Activated CD4-positive, CD25-positive, alpha-beta regulatory T cell treated with anti-CD3 and anti-CD28 coated beads, Interleukin-2, amount 50 U/mL, for 24 hours (primary cell): ENCODE results near the gene FRK.

ENCODE experiments used
- ATAC-seq, 2 donors: fragments of 150-1000 bp; cut with Tn5 transposase; one replicate each; pipeline ENCODE4 v1.10.0; 2021; ENCODE audit warnings: mild to moderate bottlenecking in 1 of 2, moderate library complexity in 1 of 2

Gene FRK

DNA sequence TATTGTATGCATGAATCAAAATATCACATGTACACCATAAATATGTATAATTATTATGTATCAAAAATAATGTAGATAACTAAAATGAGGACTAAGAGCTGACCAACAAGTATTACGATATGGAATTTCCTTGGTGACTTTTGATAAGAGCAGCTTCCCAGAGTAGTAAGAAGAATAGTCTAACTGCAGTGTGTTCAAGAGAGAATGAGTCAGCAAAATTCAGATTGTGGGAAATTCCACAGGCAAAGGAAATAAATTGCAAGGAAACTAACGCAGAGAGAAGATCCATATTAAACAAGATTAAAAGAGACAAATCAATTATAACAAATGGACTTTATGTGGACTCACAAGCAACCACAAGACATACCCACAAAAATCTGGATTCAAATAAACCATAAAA is 26.4 kb downstream of the FRK start:
- no peak for ATAC-seq

DNA sequence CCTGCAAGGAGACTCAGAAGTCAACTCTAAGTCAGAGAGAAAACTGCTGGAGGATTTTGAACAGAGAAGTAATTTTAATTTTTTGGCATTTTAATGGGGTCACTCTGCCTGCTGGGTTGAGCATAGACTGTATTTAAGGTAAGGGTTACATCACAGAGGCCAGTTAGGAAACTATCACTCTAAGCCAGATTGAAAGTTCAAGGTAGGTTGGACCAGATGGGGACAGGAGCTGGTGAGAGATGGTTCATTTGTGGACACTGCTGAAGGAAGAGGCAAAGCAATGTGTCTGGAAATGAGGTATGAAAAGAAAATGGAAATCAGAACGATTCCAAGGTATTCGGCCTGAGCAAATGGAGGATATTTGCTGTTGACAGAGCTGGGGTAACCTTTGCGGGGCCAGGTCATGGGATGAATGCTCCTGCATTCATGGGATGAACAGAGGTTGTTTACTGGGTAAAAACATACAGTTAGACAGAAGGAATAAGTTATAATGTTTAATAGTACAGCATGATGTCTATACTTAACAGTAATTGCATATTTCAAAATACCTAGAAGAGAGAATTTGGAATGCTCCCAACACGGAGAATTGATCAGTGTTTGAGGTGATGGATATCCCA is 26.9 kb downstream of the FRK start:
- ATAC-seq = no peak

DNA sequence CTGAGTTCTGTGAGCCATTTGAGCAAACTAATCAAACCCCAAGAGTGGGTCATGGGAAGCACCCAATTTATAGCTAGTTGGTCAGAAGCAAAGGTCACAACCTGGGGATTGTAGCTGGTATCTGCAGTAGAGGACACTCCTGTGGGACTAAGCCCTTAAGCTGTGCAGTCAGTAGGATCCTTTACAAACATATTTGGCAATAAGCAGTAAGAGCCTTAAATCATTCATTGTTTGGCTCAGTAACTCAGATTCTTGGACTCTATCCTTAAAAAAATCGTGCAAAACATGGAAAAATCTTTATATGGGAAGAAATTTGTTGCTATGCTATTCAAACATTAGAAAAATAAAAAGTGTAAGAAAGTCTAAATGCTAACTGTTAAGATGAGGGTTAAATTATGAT is 29.9 kb downstream of the FRK start:
- ATAC-seq = no peak

DNA sequence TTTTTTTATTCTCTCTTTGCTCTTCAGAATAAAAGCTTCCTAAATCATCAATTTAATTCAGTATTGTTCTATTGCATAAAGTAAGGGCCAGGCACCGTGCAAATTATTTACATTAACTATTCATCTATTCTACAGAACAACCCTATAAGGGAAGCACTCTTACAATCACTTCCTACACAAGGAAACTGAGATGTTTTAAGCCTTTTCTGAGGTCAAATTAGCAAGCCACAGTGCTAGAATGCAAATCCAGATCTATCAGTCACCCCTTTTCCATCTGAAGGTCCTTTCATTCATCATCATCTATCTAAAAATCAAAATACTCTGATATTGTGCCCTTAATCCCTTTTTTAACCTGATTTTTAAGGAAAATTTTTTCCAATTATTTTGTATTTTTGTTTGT is 31.2 kb downstream of the FRK start:
- ATAC-seq = no peak

DNA sequence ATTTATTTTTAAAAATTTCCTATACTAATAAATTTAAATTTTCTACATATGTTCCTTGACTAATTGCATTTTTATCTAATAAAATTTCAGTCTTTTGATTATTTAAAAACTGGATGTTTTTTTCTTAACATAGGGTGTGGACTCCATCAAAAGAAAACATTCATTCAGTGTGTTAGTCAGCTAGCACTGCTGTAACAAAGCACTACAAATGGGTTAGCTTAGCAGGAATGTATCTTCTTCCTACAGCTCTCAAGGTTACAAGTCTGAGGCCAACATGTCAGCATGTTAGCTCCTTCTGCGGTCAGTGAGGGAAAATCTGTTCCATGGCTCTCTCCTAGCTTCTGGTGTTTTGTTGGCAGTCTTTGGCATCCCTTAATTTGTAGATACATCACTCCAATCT is 32.5 kb downstream of the FRK start:
- no peak for ATAC-seq

DNA sequence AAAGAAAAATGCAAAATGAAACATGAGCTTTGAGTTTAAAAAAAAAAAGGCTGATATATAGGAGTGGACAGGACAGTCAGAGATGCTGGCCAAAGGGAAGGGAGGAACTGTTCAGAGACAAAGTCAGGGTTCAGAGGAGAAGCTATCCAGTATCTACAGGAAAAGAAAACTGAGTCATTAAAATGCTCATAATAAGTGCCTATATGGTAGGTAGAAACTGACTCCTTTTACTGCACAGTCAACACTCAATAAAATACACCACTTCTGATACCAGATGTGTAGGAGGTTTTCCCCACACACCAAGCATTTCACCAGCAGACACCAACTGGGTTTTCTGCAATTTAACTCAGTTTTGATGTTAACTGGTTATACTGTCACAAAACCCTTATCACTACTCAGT is 32.9 kb downstream of the FRK start:
- no peak for ATAC-seq

DNA sequence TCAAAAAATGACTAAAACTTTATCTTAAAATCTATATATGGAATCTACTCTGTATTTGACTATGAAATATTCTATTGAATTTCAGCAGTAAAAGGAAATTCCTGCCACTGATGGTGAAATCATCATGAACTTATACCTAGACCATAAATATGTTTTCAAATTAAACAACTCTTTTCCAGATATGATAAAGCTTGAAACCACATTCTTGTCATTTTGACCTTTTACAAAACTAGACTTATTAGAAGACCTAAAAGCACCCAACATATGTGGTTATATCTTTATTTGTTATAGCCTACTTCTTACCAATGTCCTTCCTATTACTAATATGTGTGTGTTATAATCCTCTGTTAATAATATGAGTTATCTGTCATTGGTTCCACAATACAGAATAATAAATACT is 35.3 kb downstream of the FRK start:
- no peak for ATAC-seq

DNA sequence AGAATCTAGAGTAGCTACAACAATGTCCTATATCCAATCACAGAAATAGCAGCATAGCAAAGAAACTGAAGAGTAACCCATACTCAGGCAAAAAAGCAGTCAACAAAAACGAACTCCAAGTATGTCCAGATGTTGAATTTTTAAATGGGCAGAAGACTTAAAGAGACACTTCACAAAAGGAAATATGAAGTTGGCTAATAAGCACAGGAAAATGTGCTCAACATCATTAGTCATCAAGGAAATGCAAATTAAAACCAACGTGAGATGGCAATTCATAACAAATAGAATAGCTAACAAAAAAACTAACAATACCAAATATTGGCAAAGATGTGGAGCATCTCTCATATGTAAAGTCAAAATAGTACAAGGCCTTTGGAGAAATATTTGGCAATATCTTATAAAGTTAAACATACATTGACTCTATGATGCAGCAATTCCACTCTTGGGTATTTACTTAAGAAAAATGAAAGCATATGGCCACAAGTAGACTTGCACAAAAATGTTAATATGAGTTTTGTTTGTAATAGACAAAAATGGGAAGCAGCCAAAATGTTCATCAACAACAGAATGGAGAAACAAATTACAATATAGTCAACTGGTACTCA is 37.7 kb downstream of the FRK start:
- ATAC-seq = no peak

DNA sequence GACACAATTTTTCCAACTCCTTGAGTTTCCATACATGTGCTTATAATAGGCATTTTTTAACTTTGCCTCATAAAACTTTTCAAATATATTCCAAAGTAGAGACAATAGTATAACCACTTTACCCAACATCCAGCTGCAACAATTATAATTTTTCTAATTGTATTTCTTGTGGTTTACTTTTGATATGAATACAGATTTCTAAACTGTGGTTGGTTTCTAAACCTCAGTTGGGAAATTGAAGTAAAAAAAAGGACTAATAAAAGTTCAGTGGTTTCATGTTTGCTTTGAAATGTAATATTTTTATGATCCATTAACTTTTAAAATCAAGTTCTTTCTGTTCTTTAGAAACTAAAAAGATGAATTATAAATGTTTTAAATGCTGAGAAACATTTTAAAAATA is 40.0 kb downstream of the FRK start:
- no peak for ATAC-seq

DNA sequence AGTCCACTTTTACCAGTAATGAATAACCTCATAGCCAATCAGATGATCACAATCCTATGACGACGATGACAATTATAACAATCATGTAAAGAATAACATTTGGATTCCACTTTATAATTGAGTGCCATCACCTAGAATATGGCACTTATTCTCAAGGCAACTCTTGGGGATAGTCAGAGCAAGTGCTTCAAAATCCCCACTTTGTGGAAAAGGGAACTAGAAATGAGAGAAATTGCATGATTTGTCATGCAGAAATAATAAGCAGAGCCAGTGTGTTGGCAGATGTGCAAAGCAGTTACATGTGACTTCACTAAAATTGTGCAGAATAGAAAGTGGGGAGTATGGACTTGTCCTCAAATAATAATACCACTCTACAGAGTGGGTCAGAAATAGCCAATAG is 41.3 kb downstream of the FRK start:
- peak; percentile 17 to 36 for ATAC-seq

DNA sequence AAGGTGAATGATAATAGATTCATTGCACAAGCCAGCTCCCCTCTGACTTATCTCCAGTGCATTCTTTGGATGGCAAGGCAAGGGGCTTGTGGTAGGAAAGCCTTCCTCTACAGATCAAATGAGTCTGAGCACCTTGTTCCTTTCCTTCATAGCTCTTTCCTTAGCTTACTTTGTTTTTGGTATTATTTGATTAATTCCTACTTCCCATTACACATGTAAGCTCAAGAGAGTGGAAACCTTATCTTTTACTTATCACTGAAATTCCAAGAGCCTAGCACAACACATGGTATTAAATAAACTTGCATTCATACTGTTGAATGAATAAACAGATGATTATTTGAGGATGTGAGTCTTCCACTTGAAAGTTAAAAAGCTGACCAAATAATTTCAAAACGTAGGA is 41.7 kb downstream of the FRK start:
- no peak for ATAC-seq

DNA sequence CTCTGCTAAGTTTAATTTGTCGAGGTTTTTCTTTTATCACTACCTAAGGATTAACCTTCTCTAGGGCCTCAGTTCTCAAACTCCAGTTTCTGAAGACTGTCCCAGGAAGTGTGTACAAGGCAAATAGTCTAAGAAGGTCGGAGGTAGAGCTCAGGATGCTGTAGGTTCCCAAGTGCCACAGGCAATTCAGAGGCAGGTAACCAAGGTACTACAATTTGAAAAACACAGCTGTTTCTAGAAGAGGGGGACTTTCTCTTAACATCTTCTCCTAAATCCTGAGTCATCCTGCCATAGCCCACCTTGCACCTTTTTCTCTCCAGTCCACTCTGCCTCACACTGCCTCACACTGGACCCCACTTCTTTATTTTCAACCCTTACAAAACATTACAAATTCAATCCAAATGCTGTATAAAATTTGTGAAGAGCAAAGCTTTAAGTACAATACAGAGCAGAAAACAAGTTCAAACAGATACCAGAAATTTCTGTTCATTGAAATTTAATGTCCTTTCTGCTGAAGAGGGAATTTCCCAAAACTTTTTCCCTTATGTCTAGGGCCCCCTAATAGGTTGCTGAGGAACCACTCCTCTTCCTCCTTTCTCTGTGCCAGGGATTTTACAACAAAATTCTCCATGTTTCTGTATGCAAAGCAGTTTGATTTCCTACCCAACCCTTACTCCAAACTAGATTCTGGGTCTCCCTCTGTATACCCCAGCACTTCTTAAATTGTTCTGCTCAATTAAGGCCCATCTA is 43.0 kb downstream of the FRK start:
- no peak for ATAC-seq

DNA sequence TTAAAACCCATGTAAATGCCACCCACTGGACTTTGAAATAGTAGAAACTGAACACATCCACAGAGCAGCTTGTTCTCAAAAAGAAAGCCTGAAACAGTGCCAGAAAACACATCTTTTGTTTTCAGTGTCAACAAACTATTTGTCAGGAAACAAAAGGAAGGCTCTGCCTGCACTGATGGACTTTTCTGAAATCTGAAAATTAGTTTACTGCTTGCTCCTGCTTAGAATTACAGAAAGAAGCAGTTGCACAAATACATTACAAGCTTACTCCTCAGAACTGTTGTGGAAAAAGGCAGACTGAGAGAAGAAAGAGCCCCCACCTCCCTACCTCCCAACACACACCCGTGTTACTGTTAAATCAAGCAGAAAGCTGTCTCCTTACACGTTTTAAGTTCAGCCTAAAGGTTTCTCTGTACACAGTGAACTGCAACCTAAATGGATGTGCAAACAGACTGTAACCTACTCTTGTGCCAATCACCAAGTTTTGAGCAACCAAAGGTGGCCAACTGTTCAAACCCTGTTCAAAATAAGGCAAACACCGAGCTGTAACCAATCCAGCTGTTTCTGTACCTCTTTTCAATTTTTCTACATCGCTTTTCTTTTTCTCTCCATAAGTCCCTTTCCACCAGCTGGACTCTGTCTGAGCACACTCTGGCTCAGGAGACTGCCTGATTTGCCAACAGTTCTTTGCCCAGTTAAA is 43.7 kb downstream of the FRK start:
- no peak for ATAC-seq

DNA sequence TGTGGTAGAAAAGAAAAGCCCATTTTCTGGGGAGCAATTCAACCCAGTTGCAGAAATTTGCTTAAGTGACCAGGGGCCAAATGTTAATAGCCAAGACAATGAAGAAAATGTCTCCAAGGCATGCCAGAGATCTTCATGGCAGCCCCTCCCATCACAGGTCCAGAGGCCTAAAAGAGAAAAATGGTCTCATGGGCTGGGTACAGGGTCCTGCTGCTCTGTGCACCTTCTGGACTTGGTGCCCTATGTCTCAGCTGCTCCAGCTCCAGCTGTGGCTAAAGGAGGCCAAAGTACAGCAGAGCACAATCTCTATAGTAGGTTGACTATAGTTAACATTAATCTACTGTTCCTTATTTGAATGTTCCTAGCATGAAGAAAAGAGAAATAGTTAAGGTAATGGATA is 44.7 kb downstream of the FRK start:
- no peak for ATAC-seq

DNA sequence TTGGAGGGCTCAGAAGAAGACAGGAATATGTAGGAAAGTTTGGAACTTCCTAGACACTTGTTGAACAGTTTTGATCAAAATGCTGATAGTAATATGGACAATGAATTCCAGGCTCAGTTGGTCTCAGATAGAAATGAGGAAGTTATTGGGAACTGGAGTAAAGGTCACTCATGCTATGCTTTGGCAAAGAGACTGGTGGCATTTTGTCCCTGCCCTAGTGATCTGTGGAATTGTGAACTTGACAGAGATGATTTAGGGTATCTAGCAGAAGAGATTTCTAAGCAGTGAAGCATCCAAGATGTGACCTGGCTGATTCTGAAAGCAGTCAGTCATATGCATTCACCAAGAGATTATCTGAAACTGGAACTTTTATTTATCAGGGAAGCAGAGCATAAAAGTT is 45.1 kb downstream of the FRK start:
- no peak for ATAC-seq

DNA sequence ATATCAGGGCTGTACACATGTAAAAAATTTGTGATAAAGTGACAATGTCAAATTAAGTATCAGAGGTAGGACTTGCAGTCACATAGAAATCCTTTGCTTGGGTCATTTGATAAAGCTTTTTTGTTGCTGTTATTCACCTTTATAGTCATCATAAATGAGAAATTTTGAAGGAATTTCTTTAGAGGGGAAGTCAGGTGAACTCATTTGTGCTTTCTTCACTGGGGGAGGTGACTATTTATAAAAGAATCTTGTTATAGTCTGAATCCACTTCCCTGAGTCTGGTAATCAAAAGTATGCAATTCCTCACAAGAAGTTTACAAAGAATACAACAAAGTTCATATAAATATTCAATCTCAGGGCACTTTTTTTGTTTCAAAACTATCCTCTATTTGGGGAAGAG is 47.7 kb downstream of the FRK start:
- no peak for ATAC-seq

DNA sequence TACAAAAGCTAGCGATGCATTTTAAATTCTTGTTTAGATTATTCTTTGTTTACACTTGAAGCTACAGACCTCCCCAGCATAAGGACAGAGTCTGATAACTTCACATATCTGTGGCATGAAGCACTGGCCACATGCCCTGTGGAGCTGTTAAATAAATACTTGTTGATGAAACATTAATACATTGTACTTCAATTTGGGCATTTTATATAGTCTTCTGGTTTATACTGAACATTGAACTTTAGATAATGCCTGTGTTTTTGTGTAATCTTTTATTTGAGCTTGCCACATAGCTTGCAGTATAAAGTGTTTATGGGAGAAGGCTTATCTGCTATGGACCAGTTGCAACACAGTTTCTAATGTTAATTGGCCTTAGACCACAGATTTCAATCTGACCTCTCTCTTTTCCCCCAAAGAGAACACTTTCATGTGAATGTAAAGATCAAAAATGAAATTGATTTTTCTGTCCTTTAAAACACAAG is 48.2 kb downstream of the FRK start:
- ATAC-seq = no peak

DNA sequence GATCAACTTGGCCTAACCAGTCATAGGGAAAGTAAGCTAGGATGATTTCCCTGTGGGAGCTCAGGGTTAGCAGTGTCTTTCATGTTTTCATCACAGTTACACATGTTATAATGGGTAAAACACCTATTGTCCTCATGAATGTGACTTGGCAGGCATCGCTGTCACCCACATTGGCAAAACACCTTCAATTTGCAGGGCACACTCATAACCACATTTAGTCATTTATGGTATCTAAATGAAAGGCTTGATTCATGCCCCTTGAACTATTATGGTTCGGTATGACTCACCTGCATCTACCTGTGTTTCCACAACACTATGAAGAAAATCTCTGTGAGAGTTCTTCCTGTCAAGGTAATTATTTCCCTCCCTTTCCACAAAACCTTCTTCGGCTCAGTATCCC is 49.2 kb downstream of the FRK start:
- peak; percentile 91 to 95 for ATAC-seq

DNA sequence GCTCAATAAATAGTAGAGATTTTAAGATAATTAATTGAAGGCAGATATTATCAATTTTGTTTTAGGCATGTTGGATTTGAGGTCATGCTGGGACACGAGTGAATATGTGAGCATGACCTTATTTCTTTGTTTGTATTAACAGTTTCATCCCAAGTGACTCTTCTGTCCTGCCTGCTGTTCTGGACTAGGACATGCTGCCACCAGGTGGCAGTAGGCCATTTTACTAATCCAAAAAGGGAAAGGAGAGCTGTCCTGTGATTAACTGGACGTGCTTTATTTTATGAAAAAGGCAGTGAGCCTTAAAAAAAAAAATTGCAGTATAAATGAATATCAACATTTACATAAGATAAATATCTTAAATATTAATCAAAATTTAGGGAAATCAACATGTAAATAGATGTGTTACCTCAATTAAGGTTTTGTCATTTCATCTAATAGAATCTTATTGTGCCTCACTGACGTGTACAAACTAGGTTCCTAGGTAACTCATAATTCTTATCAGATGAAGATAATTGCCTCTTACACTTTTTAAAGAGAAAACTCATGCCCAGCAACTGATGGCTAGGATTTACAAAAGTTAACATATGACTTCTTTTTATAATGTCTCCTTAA is 49.8 kb downstream of the FRK start:
- ATAC-seq = no peak

DNA sequence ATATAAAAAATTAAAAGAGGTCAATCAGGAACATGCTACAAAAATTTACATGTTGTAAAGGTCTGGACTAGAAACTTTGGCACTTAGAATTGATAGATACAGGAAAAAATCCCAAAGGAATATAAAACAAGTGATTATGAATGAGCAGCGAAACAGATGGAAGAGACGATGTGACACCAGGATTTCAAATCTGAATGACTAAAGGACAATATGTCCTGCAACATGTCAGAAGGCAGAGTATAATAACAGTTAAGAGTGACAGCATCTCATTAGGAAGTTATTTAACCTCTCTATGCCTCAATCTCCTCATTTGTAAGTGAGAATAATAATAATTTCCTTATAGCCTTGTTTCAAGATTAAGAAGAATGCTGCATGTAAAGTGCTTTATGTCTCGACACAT is 50.3 kb downstream of the FRK start:
- ATAC-seq = no peak

DNA sequence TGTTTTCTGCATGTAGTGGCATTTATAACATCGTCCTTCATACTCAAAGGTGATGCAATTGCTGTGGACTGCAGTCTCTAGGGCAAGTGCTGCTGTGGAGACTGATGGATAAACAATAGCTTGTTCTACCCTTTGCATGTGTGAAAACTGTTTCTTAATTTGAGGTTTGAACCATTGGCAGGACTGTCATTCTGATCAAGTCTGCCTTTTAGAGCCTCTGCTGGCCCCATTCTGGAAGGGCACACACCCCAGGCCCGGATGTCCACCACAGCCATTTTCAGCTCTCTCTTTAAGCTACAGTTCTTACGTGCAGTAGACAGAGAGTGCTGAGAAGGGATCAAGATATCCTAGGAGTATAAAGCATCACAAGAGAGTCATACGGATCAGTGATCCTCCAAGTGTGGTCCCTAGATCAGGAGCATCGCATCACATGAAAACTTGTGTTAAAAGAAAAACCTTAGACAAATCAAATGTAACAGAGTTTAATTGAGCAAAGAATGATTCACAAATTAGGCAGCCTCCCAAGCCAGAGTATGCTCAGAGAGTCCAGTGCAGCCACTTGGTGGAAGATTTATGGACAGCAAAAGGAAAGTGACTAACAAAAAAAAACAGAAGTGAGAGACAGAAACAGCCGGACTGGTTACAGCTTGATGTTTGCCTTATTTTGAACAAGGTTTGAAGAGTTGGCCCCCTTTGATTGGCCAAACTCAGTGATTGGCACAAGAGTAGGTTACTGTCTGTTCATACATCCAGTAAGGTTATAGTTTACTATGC is 52.0 kb downstream of the FRK start:
- no peak for ATAC-seq
